Peyer's patch (tissue), 4 donors: ENCODE data around the gene C2orf72. TPM values are rescaled to one million over a fixed set of nuclear protein-coding genes. Genes with fewer than 3 reads are reported as not detected.
"Not testable (repeated sequence)": the region's sequence is repeated elsewhere in the genome, so short reads cannot be mapped to it uniquely, and the experiment has no call there.

Source experiments
- DNase-seq, 3 donors: peaks; one replicate each; pipeline ENCODE4 v3.0.0-alpha.2; 2017 to 2019
- H3K27ac ChIP-seq, 4 donors: fragments of 200-600 bp; sonication (generic); one replicate each; pipeline ENCODE4 v1.5.1; 2016 to 2019
- H3K27me3 ChIP-seq, 2 donors: fragments of 200-600 bp; sonication (generic); one replicate each; pipeline ENCODE4 v1.5.1; 2019
- H3K36me3 ChIP-seq, 3 donors: fragments of 200-600 bp; sonication (generic); one replicate each; pipeline ENCODE4 v1.5.1; 2016 to 2019
- H3K4me1 ChIP-seq, 4 donors: fragments of 200-600 bp; sonication (generic); one replicate each; pipeline ENCODE4 v1.5.1; 2016 to 2019
- H3K4me3 ChIP-seq, 4 donors: fragments of 200-600 bp; sonication (generic); 1 replicate in 3 of 4; 2 replicates in 1 of 4; pipeline ENCODE4 v1.5.1; 2016 to 2019; ENCODE audit warnings: mild to moderate bottlenecking in 1 of 4
- H3K9me3 ChIP-seq, 4 donors: fragments of 200-600 bp; sonication (generic); one replicate each; pipeline ENCODE4 v1.5.1; 2016 to 2019; ENCODE audit warnings: mild to moderate bottlenecking in 1 of 4
- POLR2A ChIP-seq, 2 donors: fragments of 450-650 bp; IDR thresholded peaks; one replicate each; pipeline ENCODE4 v1.5.1; 2017; ENCODE audit warnings: antibody characterized with exemption in 2 of 2, mild to moderate bottlenecking in 2 of 2, moderate library complexity in 2 of 2
- total RNA-seq, 4 donors: library from RNA; depleted of rRNA; stranded (reverse); fragments of >200 nt; gene quantifications; one replicate each; pipeline ENCODE4 v1.1.0, GENCODE V29; 2016
- TF ChIP-seq, protein P1 (sequence below), 6 experiments: fragments of 450-650 bp in 4 of 6; fragments of 200-600 bp in 2 of 6; sonication (generic) in 1 of 6; IDR thresholded peaks; one replicate each; pipeline ENCODE4 v1.5.1; 2017 to 2019; ENCODE audit warnings: antibody characterized with exemption in 6 of 6, mild to moderate bottlenecking in 3 of 6, moderate library complexity in 1 of 6

C2orf72 gene
- total RNA-seq, 4 donors from 2014 or later, result 9.9 to 46.2 (median 31.8) TPM

- H3K27ac ChIP-seq, result no peak overlapping the region
- TF ChIP-seq, protein P1, sequence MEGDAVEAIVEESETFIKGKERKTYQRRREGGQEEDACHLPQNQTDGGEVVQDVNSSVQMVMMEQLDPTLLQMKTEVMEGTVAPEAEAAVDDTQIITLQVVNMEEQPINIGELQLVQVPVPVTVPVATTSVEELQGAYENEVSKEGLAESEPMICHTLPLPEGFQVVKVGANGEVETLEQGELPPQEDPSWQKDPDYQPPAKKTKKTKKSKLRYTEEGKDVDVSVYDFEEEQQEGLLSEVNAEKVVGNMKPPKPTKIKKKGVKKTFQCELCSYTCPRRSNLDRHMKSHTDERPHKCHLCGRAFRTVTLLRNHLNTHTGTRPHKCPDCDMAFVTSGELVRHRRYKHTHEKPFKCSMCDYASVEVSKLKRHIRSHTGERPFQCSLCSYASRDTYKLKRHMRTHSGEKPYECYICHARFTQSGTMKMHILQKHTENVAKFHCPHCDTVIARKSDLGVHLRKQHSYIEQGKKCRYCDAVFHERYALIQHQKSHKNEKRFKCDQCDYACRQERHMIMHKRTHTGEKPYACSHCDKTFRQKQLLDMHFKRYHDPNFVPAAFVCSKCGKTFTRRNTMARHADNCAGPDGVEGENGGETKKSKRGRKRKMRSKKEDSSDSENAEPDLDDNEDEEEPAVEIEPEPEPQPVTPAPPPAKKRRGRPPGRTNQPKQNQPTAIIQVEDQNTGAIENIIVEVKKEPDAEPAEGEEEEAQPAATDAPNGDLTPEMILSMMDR (IDR thresholded peaks at IDR 0.05), result no peak
- TF ChIP-seq POLR2A (IDR thresholded peaks at IDR 0.05), result no peak
- H3K27me3 ChIP-seq, result no peaks in the 10 kb centered on the region
Observed at GRCh38 chr2:231013820-231014219, 23.5 kb upstream of the C2orf72 start.

DNA sequence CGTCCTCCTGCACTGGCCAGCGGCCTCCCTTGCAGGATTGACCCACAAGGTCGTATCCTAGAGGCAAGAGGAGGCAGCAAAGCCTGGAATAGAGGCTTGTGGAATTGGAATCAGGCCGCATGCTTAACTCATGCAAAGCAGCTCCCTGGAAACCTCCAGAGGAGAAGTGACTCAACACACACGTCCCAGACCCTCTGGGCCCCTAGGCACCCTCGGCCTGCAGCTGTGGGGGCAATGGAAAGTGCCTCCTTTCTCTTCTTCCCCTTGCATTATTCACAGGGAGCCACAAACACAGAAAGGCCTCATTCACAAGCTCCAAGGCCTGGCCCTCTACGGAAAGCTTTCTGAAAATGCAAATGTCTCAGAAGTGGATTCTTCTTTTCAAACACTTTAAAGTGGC lies 21.8 kb upstream of the C2orf72 start:
- no peak overlapping the region for H3K27ac ChIP-seq
- H3K4me3 ChIP-seq, result no peak overlapping the region
- H3K27me3 ChIP-seq, result no peaks in the 10 kb centered on the region
- TF ChIP-seq, protein P1 (IDR thresholded peaks at IDR 0.05), result no peak
- TF ChIP-seq POLR2A (IDR thresholded peaks at IDR 0.05), result no peak
- H3K36me3 ChIP-seq, result no peaks in the 10 kb centered on the region
- no peaks in the 10 kb centered on the region for H3K9me3 ChIP-seq
- DNase-seq, result no peak
- no peaks in the 10 kb centered on the region for H3K4me1 ChIP-seq

More at GRCh38 chr2:231013820-231014219, 23.5 kb upstream of the C2orf72 start:
- Histone ChIP-seq H3K4me3 (no peak overlapping the region), H3K36me3 (no peaks in the 10 kb centered on the region), H3K9me3 (no peaks in the 10 kb centered on the region), H3K4me1 (no peaks in the 10 kb centered on the region)
- DNase-seq, result no peak

DNA sequence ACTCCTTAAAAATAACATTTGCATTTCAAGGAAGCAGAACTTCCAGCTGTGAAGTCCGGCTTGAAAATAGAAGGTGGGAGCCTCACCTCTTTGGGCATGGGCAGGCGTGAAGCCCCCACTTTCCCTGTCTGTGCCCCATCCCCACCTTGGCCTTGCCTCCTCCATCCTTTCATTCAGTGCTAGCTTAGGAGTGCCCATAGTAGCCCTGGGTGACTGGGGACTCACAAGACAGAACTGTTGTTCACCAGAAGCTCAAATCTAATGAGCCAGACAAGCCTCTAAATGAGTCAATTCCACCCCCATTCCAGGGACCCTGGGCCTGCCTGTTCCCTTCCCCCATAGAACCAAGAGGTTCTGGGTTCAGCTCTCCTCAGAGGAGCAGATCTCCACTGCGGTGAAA lies 21.4 kb upstream of the C2orf72 start:
- no peak for TF ChIP-seq POLR2A (IDR thresholded peaks at IDR 0.05)
- TF ChIP-seq, protein P1 (IDR thresholded peaks at IDR 0.05), result no peak
- no peak for DNase-seq
- Histone ChIP-seq H3K27ac (no peak overlapping the region), H3K4me3 (no peak overlapping the region), H3K9me3 (no peaks in the 10 kb centered on the region), H3K27me3 (no peaks in the 10 kb centered on the region), H3K36me3 (no peaks in the 10 kb centered on the region), H3K4me1 (no peaks in the 10 kb centered on the region)

GRCh38 chr2:231016566-231017230 lies 20.6 kb upstream of the C2orf72 start:
- TF ChIP-seq, protein P1 (IDR thresholded peaks at IDR 0.05), result no peak
- no peak for TF ChIP-seq POLR2A (IDR thresholded peaks at IDR 0.05)
- no peaks in the 10 kb centered on the region for H3K4me1 ChIP-seq
- no peaks in the 10 kb centered on the region for H3K27me3 ChIP-seq
- H3K9me3 ChIP-seq, result no peaks in the 10 kb centered on the region
- H3K36me3 ChIP-seq, result no peaks in the 10 kb centered on the region
- no peak overlapping the region for H3K27ac ChIP-seq
- no peak overlapping the region for H3K4me3 ChIP-seq
- no peak for DNase-seq

DNA sequence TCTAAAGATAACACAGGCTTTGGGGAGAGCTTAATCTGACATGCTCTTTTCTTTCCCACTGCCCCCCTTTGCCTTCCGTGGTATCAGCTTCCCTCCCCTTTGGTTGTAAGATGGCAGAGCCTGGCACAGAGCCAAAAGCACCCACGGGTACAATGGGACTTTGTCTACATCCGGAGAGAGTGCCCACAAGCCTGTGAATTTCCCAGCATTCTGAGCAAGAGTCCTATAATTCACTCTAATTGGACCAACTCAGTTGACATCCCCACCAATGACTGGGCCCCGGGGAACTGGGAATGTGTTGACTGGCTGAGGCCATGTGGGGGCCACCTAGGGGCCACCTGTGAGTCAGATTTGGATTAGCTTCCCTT lies 20.1 kb upstream of the C2orf72 start:
- no peak overlapping the region for H3K4me3 ChIP-seq
- DNase-seq, result no peak
- H3K4me1 ChIP-seq, result no peaks in the 10 kb centered on the region
- H3K36me3 ChIP-seq, result no peaks in the 10 kb centered on the region
- no peaks in the 10 kb centered on the region for H3K27me3 ChIP-seq
- TF ChIP-seq, protein P1 (IDR thresholded peaks at IDR 0.05), result no peak
- no peak for TF ChIP-seq POLR2A (IDR thresholded peaks at IDR 0.05)
- H3K27ac ChIP-seq, result no peak overlapping the region
- H3K9me3 ChIP-seq, result no peaks in the 10 kb centered on the region

GRCh38 chr2:231018184-231018583 lies 19.1 kb upstream of the C2orf72 start:
- no peaks in the 10 kb centered on the region for H3K4me1 ChIP-seq
- H3K4me3 ChIP-seq, result no peak overlapping the region
- no peaks in the 10 kb centered on the region for H3K27me3 ChIP-seq
- no peak overlapping the region for H3K27ac ChIP-seq
- DNase-seq, result no peak
- TF ChIP-seq POLR2A (IDR thresholded peaks at IDR 0.05), result no peak
- TF ChIP-seq, protein P1 (IDR thresholded peaks at IDR 0.05), result no peak
- H3K9me3 ChIP-seq, result no peaks in the 10 kb centered on the region
- no peaks in the 10 kb centered on the region for H3K36me3 ChIP-seq

DNA sequence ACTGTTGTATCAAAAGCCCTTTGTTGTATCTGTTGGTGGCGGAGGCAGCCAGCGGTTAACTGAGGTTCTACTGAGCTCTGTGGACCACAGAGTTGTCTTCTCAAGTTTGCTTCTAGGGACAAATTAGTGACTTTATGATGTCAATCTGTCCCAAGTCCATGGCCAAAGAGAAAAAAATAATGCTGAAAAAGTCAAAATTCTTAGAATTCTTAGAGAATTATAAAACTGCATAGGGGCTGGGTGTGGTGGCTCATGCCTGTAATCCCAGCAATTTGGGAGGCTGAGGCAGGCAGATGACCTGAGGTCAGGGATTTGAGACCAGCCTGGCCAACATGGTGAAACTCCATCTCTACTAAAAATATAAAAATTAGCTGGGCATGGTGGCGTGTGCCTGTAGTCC lies 12.3 kb upstream of the C2orf72 start:
- H3K9me3 ChIP-seq, H3K27me3 ChIP-seq, H3K4me3 ChIP-seq, H3K27ac ChIP-seq, H3K36me3 ChIP-seq, H3K4me1 ChIP-seq, DNase-seq: not testable (repeated sequence)
